A549 (cell line): ENCODE results near the gene SLC38A10.

Experiments used
- CHD2 ChIP-seq: fragments of 150-350 bp; IDR thresholded peaks from 2 replicates; pipeline ENCODE4 v1.6.1; 2014; ENCODE audit warnings: low read length; ENCODE audit not compliant: partially characterized antibody
- ESRRA ChIP-seq: fragments of 150-350 bp; IDR thresholded peaks from 2 replicates; pipeline ENCODE4 v1.6.1; 2014; ENCODE audit warnings: mild to moderate bottlenecking, low read length, borderline replicate concordance
- NFE2L2 ChIP-seq: fragments of 150-350 bp; conservative IDR thresholded peaks from 2 replicates; pipeline ENCODE4 v1.6.1; 2014; ENCODE audit warnings: low read length
- POLR2A ChIP-seq: IDR thresholded peaks from 2 replicates; pipeline ENCODE4 v1.6.1; 2012; ENCODE audit warnings: mild to moderate bottlenecking, low read length
- RCOR1 ChIP-seq: fragments of 150-350 bp; IDR thresholded peaks from 2 replicates; pipeline ENCODE4 v1.6.1; 2014; ENCODE audit warnings: antibody characterized with exemption, low read length, low read depth
- RFX5 ChIP-seq: fragments of 450-650 bp; IDR thresholded peaks from 2 replicates; pipeline ENCODE4 v1.7.1; 2014; ENCODE audit warnings: antibody characterized with exemption, mild to moderate bottlenecking, moderate library complexity
- TFCP2L1 ChIP-seq: fragments of 250-450 bp; sonication (Bioruptor Pico); IDR thresholded peaks from 2 replicates; pipeline ENCODE4 v1.5.0; 2021; ENCODE audit warnings: mild to moderate bottlenecking
- ZFP36 ChIP-seq: fragments of 450-650 bp; IDR thresholded peaks from 2 replicates; pipeline ENCODE4 v1.6.1; 2014; ENCODE audit warnings: borderline replicate concordance; ENCODE audit not compliant: partially characterized antibody
- TF ChIP-seq, protein P1 (sequence below): fragments of >200 bp; sonication (Bioruptor Twin); formaldehyde crosslinking; IDR thresholded peaks from 3 replicates; pipeline ENCODE4 v1.5.1; 2016

DNA sequence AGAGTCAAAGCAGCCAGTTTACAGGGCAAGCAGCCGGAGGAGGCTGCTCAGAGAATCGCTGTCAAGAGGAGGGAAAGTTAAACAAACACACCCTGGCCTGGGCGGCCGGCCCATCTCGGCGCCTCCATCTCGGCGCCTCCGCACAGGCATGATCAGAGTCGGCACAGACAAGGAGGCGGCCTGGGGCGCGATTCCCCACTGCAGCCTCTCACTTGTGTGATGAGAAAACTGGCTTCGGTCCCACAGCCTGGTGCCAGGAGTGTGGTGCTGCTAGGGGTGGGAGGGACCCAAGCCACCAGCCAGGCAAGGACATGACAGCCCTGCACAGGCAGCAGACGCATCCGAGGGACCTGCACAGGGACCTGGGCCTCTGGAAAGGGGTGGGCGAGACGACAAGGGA lies 17.7 kb downstream of the SLC38A10 start:
- TF ChIP-seq TFCP2L1 (CRISPR knock-in tag): no peak
- TF ChIP-seq, protein P1, sequence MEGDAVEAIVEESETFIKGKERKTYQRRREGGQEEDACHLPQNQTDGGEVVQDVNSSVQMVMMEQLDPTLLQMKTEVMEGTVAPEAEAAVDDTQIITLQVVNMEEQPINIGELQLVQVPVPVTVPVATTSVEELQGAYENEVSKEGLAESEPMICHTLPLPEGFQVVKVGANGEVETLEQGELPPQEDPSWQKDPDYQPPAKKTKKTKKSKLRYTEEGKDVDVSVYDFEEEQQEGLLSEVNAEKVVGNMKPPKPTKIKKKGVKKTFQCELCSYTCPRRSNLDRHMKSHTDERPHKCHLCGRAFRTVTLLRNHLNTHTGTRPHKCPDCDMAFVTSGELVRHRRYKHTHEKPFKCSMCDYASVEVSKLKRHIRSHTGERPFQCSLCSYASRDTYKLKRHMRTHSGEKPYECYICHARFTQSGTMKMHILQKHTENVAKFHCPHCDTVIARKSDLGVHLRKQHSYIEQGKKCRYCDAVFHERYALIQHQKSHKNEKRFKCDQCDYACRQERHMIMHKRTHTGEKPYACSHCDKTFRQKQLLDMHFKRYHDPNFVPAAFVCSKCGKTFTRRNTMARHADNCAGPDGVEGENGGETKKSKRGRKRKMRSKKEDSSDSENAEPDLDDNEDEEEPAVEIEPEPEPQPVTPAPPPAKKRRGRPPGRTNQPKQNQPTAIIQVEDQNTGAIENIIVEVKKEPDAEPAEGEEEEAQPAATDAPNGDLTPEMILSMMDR: no peak
- no peak for TF ChIP-seq POLR2A
- no peak for TF ChIP-seq CHD2
- TF ChIP-seq ZFP36: no peak
- TF ChIP-seq ESRRA: no peak
- TF ChIP-seq NFE2L2: no peak
- TF ChIP-seq RFX5: no peak
- no peak for TF ChIP-seq RCOR1
